Panc1 (cell line): ENCODE measurements around the gene LRRC49. TPM values are rescaled to one million over a fixed set of nuclear protein-coding genes. Genes with fewer than 3 reads are reported as not detected.

Experiments used
- ATAC-seq: fragments of 200-7000 bp; cut with Tn5 transposase; 2 replicates; pipeline ENCODE4 v1.9.1; 2020; ENCODE audit warnings: mild to moderate bottlenecking, moderate library complexity
- BruUV-seq: library from RNA; stranded (reverse); fragments of 400-500 nt; replicated peaks from 2 replicates; lab custom pipeline; 2021; lab: Mats Ljungman, UMichigan
- CTCF ChIA-PET: fragments of 300-600 bp; sonication (Branson Sonifier 250); formaldehyde crosslinking; loops from one replicate; lab custom pipeline; 2022; ENCODE audit warnings: antibody characterized with exemption; lab: Charles Lee
- POLR2A ChIA-PET: fragments of 300-600 bp; sonication (Branson Sonifier 250); formaldehyde crosslinking; loops from one replicate; lab custom pipeline; 2022; ENCODE audit warnings: antibody characterized with exemption; lab: Charles Lee
- DNase-seq: peaks from one replicate; pipeline ENCODE4 v3.0.0-alpha.2; 2010; ENCODE audit warnings: low read depth, low spot score
- H3K27ac ChIP-seq: 2 replicates; pipeline ENCODE4 v1.5.1; 2011; ENCODE audit warnings: mild to moderate bottlenecking, low read length, inconsistent platforms
- H3K27me3 ChIP-seq: fragments of 200-500 bp; sonication (Bioruptor generic); 2 replicates; pipeline ENCODE4 v1.6.0; 2014; ENCODE audit warnings: low read length, inconsistent platforms; ENCODE audit not compliant: control insufficient read depth, insufficient read depth
- H3K36me3 ChIP-seq: fragments of 200-500 bp; sonication (Bioruptor generic); 2 replicates; pipeline ENCODE4 v1.5.1; 2014; ENCODE audit warnings: inconsistent platforms, mild to moderate bottlenecking, low read length, moderate library complexity; ENCODE audit not compliant: control insufficient read depth, insufficient read depth
- H3K4me1 ChIP-seq: 2 replicates; pipeline ENCODE4 v1.5.1; 2011; ENCODE audit warnings: inconsistent platforms, mild to moderate bottlenecking, low read length, moderate library complexity; ENCODE audit not compliant: control insufficient read depth, insufficient read depth
- H3K4me3 ChIP-seq, 2 experiments: 2 replicates each; pipeline ENCODE4 v1.5.1; 2011 to 2012; ENCODE audit warnings: low read depth in 2 of 2, low read length in 2 of 2, mild to moderate bottlenecking in 2 of 2, inconsistent platforms in 1 of 2, moderate library complexity in 1 of 2
- H3K9me3 ChIP-seq: fragments of 200-500 bp; sonication (Bioruptor generic); 2 replicates; pipeline ENCODE4 v1.5.1; 2014; ENCODE audit warnings: low read depth, mild to moderate bottlenecking, inconsistent platforms, low read length, moderate library complexity; ENCODE audit not compliant: control insufficient read depth, insufficient read depth
- CTCF ChIP-seq: fragments of 450-650 bp; IDR thresholded peaks from 2 replicates; pipeline ENCODE4 v1.5.1; 2017; ENCODE audit warnings: mild to moderate bottlenecking
- POLR2AphosphoS5 ChIP-seq: IDR thresholded peaks from 2 replicates; pipeline ENCODE4 v1.6.1; 2012; ENCODE audit warnings: mild to moderate bottlenecking, low read depth, low read length, moderate library complexity
- REST ChIP-seq, 2 experiments: IDR thresholded peaks; 2 replicates each; pipeline ENCODE4 v1.6.1; 2011 to 2012; ENCODE audit warnings: low read depth in 2 of 2, control low read depth in 1 of 2, low read length in 1 of 2, mild to moderate bottlenecking in 1 of 2, moderate library complexity in 1 of 2; ENCODE audit not compliant: insufficient read depth in 1 of 2
- SIN3A ChIP-seq: IDR thresholded peaks from 2 replicates; pipeline ENCODE4 v1.6.1; 2012; ENCODE audit warnings: low read depth, mild to moderate bottlenecking, low read length, moderate library complexity, borderline replicate concordance; ENCODE audit not compliant: insufficient read depth
- TCF7L2 ChIP-seq: IDR thresholded peaks from 2 replicates; pipeline ENCODE4 v1.6.1; 2011; ENCODE audit warnings: mild to moderate bottlenecking, low read depth, low read length, inconsistent platforms
- in situ Hi-C: cut with HindIII; loops from 2 replicates; pipeline ENCODE4 v1.10.0; 2016; ENCODE audit warnings: low sequenced_read_pairs, low pct_unique_long_range_greater_than_20kb
- intact Hi-C: fragments of 100-400 bp; cut with micrococcal nuclease; formaldehyde crosslinking; loops from one replicate; pipeline ENCODE4 v1.10.0; 2022; ENCODE audit not compliant: unreplicated experiment
- total RNA-seq: library from RNA; stranded (reverse); gene quantifications from one replicate; pipeline ENCODE4 v1.2.1, GENCODE V29; 2021; ENCODE audit not compliant: unreplicated experiment

LRRC49 gene
- total RNA-seq, 1 experiment from 2014 or later: 8.3 TPM

- Histone ChIP-seq H3K27ac (no peak overlapping the region), H3K4me1 (no peaks in the 10 kb centered on the region), H3K36me3 (no peaks in the 10 kb centered on the region), H3K9me3 (no peaks in the 10 kb centered on the region), H3K4me3 (no peak overlapping the region), H3K27me3 (no peaks in the 10 kb centered on the region)
- ATAC-seq (no peak), DNase-seq (no peak)
- CTCF ChIA-PET: no interaction called here
- no TSS peak for BruUV-seq
- POLR2A ChIA-PET: no interaction called here
- TF ChIP-seq CTCF (no peak), REST (IDR thresholded peaks at IDR 0.05; ENCODE audit: insufficient read depth in 1 of 2, low read depth in 2 of 2, low read length in 1 of 2) (no peak), POLR2AphosphoS5 (no peak), TCF7L2 (no peak), SIN3A (no peak)
- intact Hi-C loops: no loop called here
- in situ Hi-C loops: no loop called here
Observed at GRCh38 chr15:70933411-70933810, 40.8 kb downstream of the LRRC49 start.

- no peaks in the 10 kb centered on the region for H3K27me3 ChIP-seq
- in situ Hi-C loops (no loop called here), intact Hi-C loops (no loop called here)
- no peak overlapping the region for H3K4me3 ChIP-seq
- H3K27ac ChIP-seq: no peak overlapping the region
- DNase-seq (no peak), ATAC-seq (0 out of 2 replicates have a peak, but pooled peaks have one; percentile 53)
- no TSS peak for BruUV-seq
- H3K9me3 ChIP-seq: no peaks in the 10 kb centered on the region
- CTCF ChIA-PET: interaction anchor here (0.8 kb wide), 1 partner anchor 107 kb away, joined by 3 read pairs; no protein-coding TSS in a partner anchor
- POLR2A ChIA-PET: no interaction called here
- H3K36me3 ChIP-seq: no peaks in the 10 kb centered on the region
- no peaks in the 10 kb centered on the region for H3K4me1 ChIP-seq
- TF ChIP-seq TCF7L2: no peak
- no peak for TF ChIP-seq REST (IDR thresholded peaks at IDR 0.05; ENCODE audit: insufficient read depth in 1 of 2, low read depth in 2 of 2, low read length in 1 of 2)
- TF ChIP-seq SIN3A: no peak
- TF ChIP-seq CTCF: no peak
- TF ChIP-seq POLR2AphosphoS5: no peak
Observed at GRCh38 chr15:70935631-70936030, 43.0 kb downstream of the LRRC49 start.
